Measurements from ENCODE around the gene THBS2.

THBS2 gene

DNA sequence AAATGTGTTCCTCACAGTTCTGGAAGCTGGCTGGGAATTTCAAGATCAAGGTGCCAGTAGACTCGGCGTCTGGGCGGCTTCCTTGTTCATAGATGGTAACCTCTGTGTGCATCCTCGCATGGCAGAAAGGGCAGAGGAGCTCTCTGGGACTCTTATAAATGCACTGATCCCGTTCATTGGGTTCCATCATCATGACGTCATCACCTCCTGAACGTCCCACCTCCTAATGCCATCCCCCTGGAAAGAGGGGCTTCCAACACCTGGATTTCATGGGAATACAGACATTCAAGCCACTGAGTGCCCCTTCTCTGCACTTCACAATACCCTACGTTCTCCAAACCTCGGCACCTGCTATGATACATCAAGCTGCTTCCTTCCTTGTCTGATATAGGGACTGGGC, 37.5 kb upstream of the THBS2 start:
- whole genome bisulfite sequencing (ENCODE audit: insufficient coverage, insufficient read length): no CpG with 5 or more reads among the region's 9 CpGs
- Histone ChIP-seq H3K27me3 (ENCODE audit: control insufficient read depth, insufficient read depth, low read length) (no peaks in the 10 kb centered on the region; the same call in 1 of the 2 replicates), H3K36me3 (ENCODE audit: control insufficient read depth, insufficient read depth, low read length) (no peaks in the 10 kb centered on the region), H3K4me3 (ENCODE audit: low read length) (no peak overlapping the region), H3K4me1 (ENCODE audit: control insufficient read depth, insufficient read depth, low read length) (no peaks in the 10 kb centered on the region), H3K9me3 (ENCODE audit: control insufficient read depth, insufficient read depth, low read length) (no peaks in the 10 kb centered on the region), H3K27ac (ENCODE audit: low read length) (no peak overlapping the region)
- no peak for DNase-seq (ENCODE audit: low read depth, low spot score)

DNA sequence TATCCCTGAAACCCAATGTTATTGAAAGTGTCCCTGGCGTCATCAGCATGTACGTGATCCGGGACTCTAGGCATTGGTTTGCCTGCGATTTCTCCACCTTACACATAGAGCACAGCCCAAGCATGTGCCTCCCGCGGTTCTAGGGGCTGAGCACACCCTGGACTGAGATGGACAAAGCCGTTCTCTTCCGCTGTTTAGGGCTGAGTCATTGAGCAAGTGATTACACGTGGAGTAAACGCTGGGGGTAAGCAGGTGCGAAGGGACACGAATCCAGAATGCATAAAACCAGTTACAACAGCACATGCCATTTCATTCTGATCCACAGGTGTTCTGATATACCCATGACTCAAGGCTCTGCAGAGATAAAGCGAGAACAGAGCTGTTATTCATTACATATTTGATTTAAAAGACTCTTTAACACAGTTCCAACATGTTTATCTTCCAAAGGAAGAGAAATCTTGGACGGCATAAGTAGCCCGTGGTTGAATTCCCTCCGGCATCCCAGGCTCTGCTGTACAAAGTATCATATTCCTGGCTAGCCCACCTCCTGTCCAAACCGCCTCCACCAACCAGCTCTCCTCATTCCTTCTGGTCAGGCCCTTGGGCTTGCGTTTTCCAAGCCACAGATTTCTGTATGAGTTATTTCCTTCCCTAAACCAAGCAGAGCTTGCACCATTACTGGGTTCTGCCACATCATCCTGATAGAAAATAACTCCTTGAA, 36.1 kb upstream of the THBS2 start:
- no peak for DNase-seq (ENCODE audit: low read depth, low spot score)
- H3K27ac ChIP-seq (ENCODE audit: low read length): no peak overlapping the region
- H3K36me3 ChIP-seq (ENCODE audit: control insufficient read depth, insufficient read depth, low read length): no peaks in the 10 kb centered on the region
- no peaks in the 10 kb centered on the region for H3K4me1 ChIP-seq (ENCODE audit: control insufficient read depth, insufficient read depth, low read length)
- no peaks in the 10 kb centered on the region for H3K9me3 ChIP-seq (ENCODE audit: control insufficient read depth, insufficient read depth, low read length)
- WGBS (ENCODE audit: insufficient coverage, insufficient read length): no CpG with 5 or more reads among the region's 18 CpGs
- H3K4me3 ChIP-seq (ENCODE audit: low read length): no peak overlapping the region
- H3K27me3 ChIP-seq (ENCODE audit: control insufficient read depth, insufficient read depth, low read length): no peaks in the 10 kb centered on the region; the same call in 1 of the 2 replicates

DNA sequence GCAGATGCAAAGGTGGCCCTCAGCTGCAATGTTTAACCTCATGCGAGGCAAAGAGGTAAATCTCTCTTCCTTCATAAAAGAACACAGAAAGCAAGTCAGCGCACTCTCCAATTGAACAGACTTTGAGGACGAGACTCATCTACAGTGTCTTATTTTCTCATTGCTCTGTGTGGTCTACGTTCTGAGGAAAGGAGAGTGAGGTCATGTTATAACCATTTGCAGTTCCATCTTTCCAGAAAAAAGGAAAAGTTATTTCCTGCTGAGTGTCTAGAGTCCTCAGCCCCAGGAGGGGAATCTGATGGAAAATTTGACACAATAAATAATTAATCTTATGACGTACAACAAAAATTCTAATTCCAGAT, 35.6 kb upstream of the THBS2 start:
- Histone ChIP-seq H3K27me3 (ENCODE audit: control insufficient read depth, insufficient read depth, low read length) (no peaks in the 10 kb centered on the region), H3K27ac (ENCODE audit: low read length) (no peak overlapping the region), H3K9me3 (ENCODE audit: control insufficient read depth, insufficient read depth, low read length) (no peaks in the 10 kb centered on the region), H3K4me3 (ENCODE audit: low read length) (no peak overlapping the region), H3K4me1 (ENCODE audit: control insufficient read depth, insufficient read depth, low read length) (no peaks in the 10 kb centered on the region), H3K36me3 (ENCODE audit: control insufficient read depth, insufficient read depth, low read length) (no peaks in the 10 kb centered on the region)
- DNase-seq (ENCODE audit: low read depth, low spot score): no peak
- WGBS (ENCODE audit: insufficient coverage, insufficient read length): no CpG with 5 or more reads among the region's 5 CpGs

DNA sequence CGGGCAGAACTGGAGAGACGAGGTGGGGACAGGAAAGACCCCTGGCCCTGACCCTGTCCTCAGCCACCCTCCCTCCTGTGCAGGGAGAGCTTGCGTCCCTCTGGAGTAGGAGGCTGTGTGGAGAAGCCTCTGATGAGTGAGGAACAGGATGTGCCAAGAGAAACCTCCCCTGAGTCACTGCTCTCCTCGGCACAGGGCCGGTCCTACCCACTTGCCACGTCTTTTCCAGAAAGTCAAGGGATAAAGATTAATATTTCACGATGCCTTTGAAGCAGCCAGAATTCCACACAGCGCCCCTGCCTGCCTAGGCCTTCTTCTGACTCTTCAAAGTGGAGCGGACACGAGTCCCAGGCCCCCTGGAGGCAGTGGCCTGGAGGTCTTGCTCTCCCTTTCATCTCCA, 34.9 kb upstream of the THBS2 start:
- Histone ChIP-seq H3K4me3 (ENCODE audit: low read length) (no peak overlapping the region), H3K27me3 (ENCODE audit: control insufficient read depth, insufficient read depth, low read length) (no peaks in the 10 kb centered on the region), H3K9me3 (ENCODE audit: control insufficient read depth, insufficient read depth, low read length) (no peaks in the 10 kb centered on the region), H3K36me3 (ENCODE audit: control insufficient read depth, insufficient read depth, low read length) (no peaks in the 10 kb centered on the region), H3K27ac (ENCODE audit: low read length) (no peak overlapping the region), H3K4me1 (ENCODE audit: control insufficient read depth, insufficient read depth, low read length) (no peaks in the 10 kb centered on the region)
- WGBS (ENCODE audit: insufficient coverage, insufficient read length): no CpG with 5 or more reads among the region's 10 CpGs
- no peak for DNase-seq (ENCODE audit: low read depth, low spot score)

DNA sequence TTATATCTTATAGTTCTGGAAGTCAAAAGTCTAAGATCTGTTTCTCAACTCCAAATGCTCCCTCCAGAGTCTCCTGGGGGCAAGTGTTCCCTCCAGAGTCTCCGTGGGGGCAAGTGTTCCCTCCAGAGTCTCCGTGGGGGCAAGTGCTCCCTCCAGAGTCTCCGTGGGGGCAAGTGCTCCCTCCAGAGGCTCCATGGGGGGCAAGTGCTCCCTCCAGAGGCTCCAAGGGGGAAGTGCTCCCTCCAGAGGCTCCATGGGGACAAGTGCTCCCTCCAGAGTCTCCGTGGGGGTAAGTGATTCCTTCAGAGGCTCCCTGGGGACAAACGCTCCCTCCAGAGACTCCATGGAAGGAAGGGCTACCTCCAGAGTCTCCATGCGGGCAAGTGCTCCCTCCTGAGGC, 34.0 kb upstream of the THBS2 start:
- Histone ChIP-seq H3K9me3 (ENCODE audit: control insufficient read depth, insufficient read depth, low read length) (no peaks in the 10 kb centered on the region), H3K4me3 (ENCODE audit: low read length) (no peak overlapping the region), H3K4me1 (ENCODE audit: control insufficient read depth, insufficient read depth, low read length) (no peaks in the 10 kb centered on the region), H3K27ac (ENCODE audit: low read length) (no peak overlapping the region), H3K36me3 (ENCODE audit: control insufficient read depth, insufficient read depth, low read length) (no peaks in the 10 kb centered on the region), H3K27me3 (ENCODE audit: control insufficient read depth, insufficient read depth, low read length) (no peaks in the 10 kb centered on the region)
- no CpG with 5 or more reads among the region's 6 CpGs for WGBS (ENCODE audit: insufficient coverage, insufficient read length)
- no peak for DNase-seq (ENCODE audit: low read depth, low spot score)

DNA sequence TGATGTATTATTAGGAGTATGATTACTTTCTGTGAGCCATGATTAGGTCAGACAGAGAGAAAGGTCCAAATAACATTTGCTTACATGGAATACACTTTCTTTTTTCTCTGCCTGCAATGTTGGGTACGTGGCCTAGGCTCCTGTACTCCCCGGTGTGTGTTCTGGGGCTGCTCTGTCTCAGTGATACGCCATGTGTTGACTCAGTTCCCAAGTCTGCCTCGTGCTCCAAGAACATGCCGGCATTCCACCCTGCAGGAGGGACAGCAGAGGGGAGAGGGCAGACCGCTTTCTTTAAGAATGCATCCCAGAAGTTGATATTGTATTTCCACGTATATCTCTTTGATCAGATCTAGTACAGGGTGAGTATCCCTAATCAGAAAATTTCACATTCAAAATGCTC, 33.3 kb upstream of the THBS2 start:
- WGBS (ENCODE audit: insufficient coverage, insufficient read length): no CpG with 5 or more reads among the region's 7 CpGs
- H3K4me1 ChIP-seq (ENCODE audit: control insufficient read depth, insufficient read depth, low read length): no peaks in the 10 kb centered on the region
- no peak overlapping the region for H3K4me3 ChIP-seq (ENCODE audit: low read length)
- H3K27me3 ChIP-seq (ENCODE audit: control insufficient read depth, insufficient read depth, low read length): no peaks in the 10 kb centered on the region
- DNase-seq (ENCODE audit: low read depth, low spot score): no peak
- H3K27ac ChIP-seq (ENCODE audit: low read length): no peak overlapping the region
- H3K9me3 ChIP-seq (ENCODE audit: control insufficient read depth, insufficient read depth, low read length): no peaks in the 10 kb centered on the region
- H3K36me3 ChIP-seq (ENCODE audit: control insufficient read depth, insufficient read depth, low read length): no peaks in the 10 kb centered on the region

DNA sequence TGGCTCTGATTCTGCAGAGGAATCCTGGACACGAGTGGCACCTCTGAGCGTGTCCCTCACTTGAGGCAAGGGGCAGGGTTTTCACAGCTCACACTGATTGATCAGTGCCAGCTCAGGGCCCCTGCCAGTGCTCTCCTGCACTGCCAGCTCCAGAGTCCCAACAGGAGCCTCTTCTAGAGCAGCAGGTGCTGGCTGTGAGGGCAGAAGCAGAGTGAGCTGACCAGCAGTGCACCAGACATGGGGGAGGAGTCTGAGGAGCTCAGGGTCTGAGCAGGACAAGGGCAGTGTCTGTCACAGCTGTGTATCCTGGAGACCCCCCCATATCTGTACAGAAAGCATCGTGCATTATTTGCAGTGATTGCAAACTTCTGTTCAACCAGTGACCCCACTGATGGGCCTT, 31.5 kb upstream of the THBS2 start:
- DNase-seq (ENCODE audit: low read depth, low spot score): no peak

DNA sequence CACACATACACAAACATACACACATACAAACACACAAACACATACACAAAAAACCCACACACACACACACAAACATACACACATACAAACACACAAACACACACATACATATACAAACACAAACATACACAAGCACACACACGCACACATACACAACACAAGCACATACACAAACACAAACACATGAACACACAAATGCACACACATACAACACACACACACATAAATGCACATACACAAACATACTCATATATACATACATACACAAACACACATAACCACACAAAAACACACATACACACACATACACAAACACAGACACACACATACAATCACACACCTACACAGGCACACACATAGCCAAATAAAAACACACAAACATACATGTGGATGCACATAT, 30.3 kb upstream of the THBS2 start:
- WGBS (ENCODE audit: insufficient coverage, insufficient read length): 100% methylated on average over 1 of the region's 1 CpG
- DNase-seq (ENCODE audit: low read depth, low spot score): no peak
- H3K27ac ChIP-seq (ENCODE audit: low read length): no peak overlapping the region
- H3K27me3 ChIP-seq (ENCODE audit: control insufficient read depth, insufficient read depth, low read length): no peaks in the 10 kb centered on the region
- no peaks in the 10 kb centered on the region for H3K36me3 ChIP-seq (ENCODE audit: control insufficient read depth, insufficient read depth, low read length)
- no peaks in the 10 kb centered on the region for H3K4me1 ChIP-seq (ENCODE audit: control insufficient read depth, insufficient read depth, low read length)
- no peaks in the 10 kb centered on the region for H3K9me3 ChIP-seq (ENCODE audit: control insufficient read depth, insufficient read depth, low read length)
- no peak overlapping the region for H3K4me3 ChIP-seq (ENCODE audit: low read length)

More for the DNA sequence above, 31.5 kb upstream of the THBS2 start:
- Histone ChIP-seq H3K27ac (ENCODE audit: low read length) (no peak overlapping the region), H3K27me3 (ENCODE audit: control insufficient read depth, insufficient read depth, low read length) (no peaks in the 10 kb centered on the region), H3K36me3 (ENCODE audit: control insufficient read depth, insufficient read depth, low read length) (no peaks in the 10 kb centered on the region), H3K9me3 (ENCODE audit: control insufficient read depth, insufficient read depth, low read length) (no peaks in the 10 kb centered on the region), H3K4me3 (ENCODE audit: low read length) (no peak overlapping the region), H3K4me1 (ENCODE audit: control insufficient read depth, insufficient read depth, low read length) (no peaks in the 10 kb centered on the region)
- no CpG with 5 or more reads among the region's 3 CpGs for WGBS (ENCODE audit: insufficient coverage, insufficient read length)

DNA sequence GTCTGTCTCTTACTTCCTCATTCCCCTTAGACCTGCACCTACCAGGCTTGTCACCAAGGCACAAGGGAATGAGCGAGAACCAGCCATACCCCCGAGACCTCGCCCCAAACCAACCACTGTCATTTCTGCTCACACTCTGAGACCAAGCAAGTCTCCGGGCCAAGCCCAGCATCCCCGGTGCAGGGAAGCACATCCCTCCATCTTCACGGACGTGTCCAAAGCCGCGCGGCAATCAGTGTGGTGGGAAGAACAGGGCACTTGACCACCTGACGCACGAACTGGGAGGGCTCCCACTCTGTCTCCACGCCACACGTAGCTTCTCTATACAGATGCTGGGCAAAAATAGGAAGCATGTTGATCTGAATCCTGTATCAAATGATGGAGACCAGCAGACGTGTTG, 28.4 kb upstream of the THBS2 start:
- Histone ChIP-seq H3K27me3 (ENCODE audit: control insufficient read depth, insufficient read depth, low read length) (no peaks in the 10 kb centered on the region), H3K4me1 (ENCODE audit: control insufficient read depth, insufficient read depth, low read length) (no peaks in the 10 kb centered on the region), H3K36me3 (ENCODE audit: control insufficient read depth, insufficient read depth, low read length) (no peaks in the 10 kb centered on the region), H3K9me3 (ENCODE audit: control insufficient read depth, insufficient read depth, low read length) (no peaks in the 10 kb centered on the region), H3K4me3 (ENCODE audit: low read length) (no peak overlapping the region), H3K27ac (ENCODE audit: low read length) (no peak overlapping the region)
- no peak for DNase-seq (ENCODE audit: low read depth, low spot score)
- no CpG with 5 or more reads among the region's 15 CpGs for WGBS (ENCODE audit: insufficient coverage, insufficient read length)

DNA sequence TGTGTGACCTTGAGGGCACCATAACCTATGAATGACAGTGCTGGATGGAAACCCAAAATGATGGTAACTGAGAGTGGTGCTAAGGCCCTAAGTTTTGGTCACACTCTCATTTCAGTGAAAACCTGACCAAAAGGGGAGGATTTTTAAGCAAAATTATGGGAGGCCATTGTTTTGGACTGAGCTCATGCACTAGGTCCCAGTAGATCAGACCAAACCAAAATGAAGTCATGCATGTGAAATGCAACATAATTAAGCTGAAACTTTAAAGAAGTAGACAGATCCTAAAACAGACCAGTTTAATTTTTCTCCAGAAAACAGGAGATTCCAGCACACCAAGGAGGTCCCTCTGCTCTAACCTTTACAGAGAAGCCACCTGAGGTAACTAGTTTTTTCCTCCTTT, 24.0 kb upstream of the THBS2 start:
- H3K4me3 ChIP-seq (ENCODE audit: low read length): no peak overlapping the region
- no peak overlapping the region for H3K27ac ChIP-seq (ENCODE audit: low read length)
- H3K36me3 ChIP-seq (ENCODE audit: control insufficient read depth, insufficient read depth, low read length): no peaks in the 10 kb centered on the region
- no peaks in the 10 kb centered on the region for H3K9me3 ChIP-seq (ENCODE audit: control insufficient read depth, insufficient read depth, low read length)
- peaks cover 2% of the 10 kb centered on the region for H3K4me1 ChIP-seq (ENCODE audit: control insufficient read depth, insufficient read depth, low read length)
- no peak for DNase-seq (ENCODE audit: low read depth, low spot score)
- H3K27me3 ChIP-seq (ENCODE audit: control insufficient read depth, insufficient read depth, low read length): no peaks in the 10 kb centered on the region

DNA sequence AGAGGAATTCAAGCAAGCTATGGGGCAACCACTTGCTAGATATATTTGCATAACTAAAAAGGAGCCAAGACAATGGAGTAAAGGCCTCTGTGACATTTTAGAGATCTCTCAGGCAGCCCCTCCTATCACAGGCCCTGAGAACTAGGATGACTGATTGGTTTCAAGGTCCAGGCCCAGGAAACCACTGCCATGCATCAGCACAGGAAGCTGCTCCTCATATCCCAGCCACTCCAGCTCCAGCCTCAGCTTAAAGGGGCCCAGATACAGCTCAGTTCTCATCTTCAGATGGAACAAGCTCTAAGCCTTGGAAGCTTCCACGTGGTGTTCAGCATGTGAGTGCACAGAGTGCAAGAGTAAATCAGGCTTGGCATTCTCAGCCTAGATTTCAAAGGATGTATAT, 21.1 kb upstream of the THBS2 start:
- peaks cover 2% of the 10 kb centered on the region for H3K4me1 ChIP-seq (ENCODE audit: control insufficient read depth, insufficient read depth, low read length)
- no peaks in the 10 kb centered on the region for H3K27me3 ChIP-seq (ENCODE audit: control insufficient read depth, insufficient read depth, low read length)
- no CpG with 5 or more reads among the region's 1 CpG for WGBS (ENCODE audit: insufficient coverage, insufficient read length)
- H3K4me3 ChIP-seq (ENCODE audit: low read length): no peak overlapping the region
- H3K36me3 ChIP-seq (ENCODE audit: control insufficient read depth, insufficient read depth, low read length): no peaks in the 10 kb centered on the region
- no peak overlapping the region for H3K27ac ChIP-seq (ENCODE audit: low read length)
- DNase-seq (ENCODE audit: low read depth, low spot score): no peak
- H3K9me3 ChIP-seq (ENCODE audit: control insufficient read depth, insufficient read depth, low read length): no peaks in the 10 kb centered on the region

Data from iPS DF 6.9 (cell line).